Transverse colon (tissue), 4 donors: ENCODE measurements around the gene MED29. TPM values are rescaled to one million over a fixed set of nuclear protein-coding genes. Genes with fewer than 3 reads are reported as not detected.

Experiments used
- DNase-seq: peaks from one replicate; pipeline ENCODE4 v3.0.0-alpha.2; 2019
- H3K27ac ChIP-seq, 4 donors: fragments of 200-600 bp; sonication (generic); 2 replicates each; pipeline ENCODE4 v1.5.1; 2016 to 2018; ENCODE audit warnings: inconsistent platforms in 4 of 4
- H3K27me3 ChIP-seq: fragments of 200-600 bp; sonication (generic); 2 replicates; pipeline ENCODE4 v1.5.1; 2017; ENCODE audit warnings: inconsistent platforms
- H3K36me3 ChIP-seq, 4 donors: fragments of 200-600 bp; sonication (generic); 2 replicates each; pipeline ENCODE4 v1.5.1; 2017 to 2019; ENCODE audit warnings: inconsistent platforms in 4 of 4
- H3K4me1 ChIP-seq, 4 donors: fragments of 200-600 bp; sonication (generic); 2 replicates each; pipeline ENCODE4 v1.5.1; 2017 to 2020; ENCODE audit warnings: inconsistent platforms in 4 of 4
- H3K4me3 ChIP-seq, 4 donors: fragments of 200-600 bp; sonication (generic); 1 replicate in 1 of 4; 2 replicates in 3 of 4; pipeline versions ENCODE4 v1.5.1 to v1.6.1; 2017 to 2019; ENCODE audit warnings: inconsistent platforms in 4 of 4
- H3K9me3 ChIP-seq, 2 donors: fragments of 200-600 bp; sonication (generic); 2 replicates each; pipeline ENCODE4 v1.5.1; 2017 to 2019; ENCODE audit warnings: inconsistent platforms in 2 of 2
- CTCF ChIP-seq, 5 experiments: fragments of 200-600 bp in 3 of 5; fragments of 450-650 bp in 2 of 5; sonication (generic) in 3 of 5; IDR thresholded peaks; 1 replicate in 2 of 5; 2 replicates in 3 of 5; pipeline ENCODE4 v1.5.1; 2016 to 2017; ENCODE audit warnings: antibody characterized with exemption in 5 of 5, inconsistent platforms in 3 of 5, mild to moderate bottlenecking in 2 of 5, moderate library complexity in 1 of 5
- EP300 ChIP-seq: sonication (generic); formaldehyde crosslinking; IDR thresholded peaks from one replicate; pipeline ENCODE4 v1.6.1; 2017; ENCODE audit warnings: antibody characterized with exemption, low read depth
- POLR2A ChIP-seq: fragments of 450-650 bp; IDR thresholded peaks from one replicate; pipeline ENCODE4 v1.6.1; 2016; ENCODE audit warnings: antibody characterized with exemption, mild to moderate bottlenecking, moderate library complexity
- POLR2AphosphoS5 ChIP-seq, 3 donors: sonication (generic); formaldehyde crosslinking; IDR thresholded peaks; one replicate each; pipeline ENCODE4 v1.6.1; 2016; ENCODE audit warnings: antibody characterized with exemption in 3 of 3
- whole genome bisulfite sequencing, 2 donors: methylation state at CpG; one replicate each; pipeline ENCODE4 v1.1.5; 2018; ENCODE audit warnings: low coverage in 1 of 2; 5-methylcytosine and 5-hydroxymethylcytosine counted together
- in situ Hi-C, 4 donors: fragments of 200-750 bp; cut with MboI; loops; one replicate each; pipeline versions ENCODE4 v1.15.0 to v1.15.1; 2017; ENCODE audit warnings: low sequenced_read_pairs in 3 of 4, low pct_ligation_motif_present in 1 of 4, low pct_unique_long_range_greater_than_20kb in 1 of 4
- intact Hi-C: fragments of 100-400 bp; cut with DNase I; formaldehyde crosslinking; loops from one replicate; pipeline ENCODE4 v1.15.1; 2023; ENCODE audit warnings: low total_unique reads
- total RNA-seq, 4 donors: library from RNA; depleted of rRNA; stranded (reverse); fragments of >200 nt; gene quantifications; one replicate each; pipeline ENCODE4 v1.1.0, GENCODE V29; 2016

The MED29 gene
- total RNA-seq, 4 donors from 2014 or later, result 22.8 to 37.4 (median 27.8) TPM

- intact Hi-C loops, result no loop called here
- no peak overlapping the region for H3K27ac ChIP-seq
- no peaks in the 10 kb centered on the region for H3K27me3 ChIP-seq
- WGBS, 2 donors, result 88 to 89% methylated on average over 6 to 7 of the region's 7 CpGs
- peaks cover 0 to 16% (median 10%) of the 10 kb centered on the region in 4 donors for H3K4me1 ChIP-seq
- H3K36me3 ChIP-seq, result no peaks in the 10 kb centered on the region
- no peak overlapping the region for H3K4me3 ChIP-seq
- in situ Hi-C loops, result loop anchor here in 1 of 4 donors (25.0 kb wide), 1 partner anchor 112 kb away; the partner anchor contains the start of genes EID2 and EID2B
- DNase-seq, result no peak
- no peak for TF ChIP-seq POLR2A
- no peak for TF ChIP-seq CTCF (IDR thresholded peaks at IDR 0.05)
- TF ChIP-seq EP300, result no peak
- TF ChIP-seq POLR2AphosphoS5 (IDR thresholded peaks at IDR 0.05), result no peak
- H3K9me3 ChIP-seq, result no peaks in the 10 kb centered on the region
Observed at GRCh38 chr19:39425744-39426143, 34.6 kb downstream of the MED29 start.

GRCh38 chr19:39426170-39426569, 35.0 kb downstream of the MED29 start:
- no peak overlapping the region for H3K4me3 ChIP-seq
- H3K4me1 ChIP-seq, result peaks cover 0 to 18% (median 10%) of the 10 kb centered on the region in 4 donors
- in situ Hi-C loops, result loop anchor here in 1 of 4 donors (25.0 kb wide), 1 partner anchor 111 kb away; the partner anchor contains the start of genes EID2 and EID2B
- H3K9me3 ChIP-seq, result no peaks in the 10 kb centered on the region
- no peak for DNase-seq
- no peak overlapping the region for H3K27ac ChIP-seq
- 55 to 61% methylated on average over 3 to 5 of the region's 5 CpGs for WGBS, 2 donors
- H3K27me3 ChIP-seq, result no peaks in the 10 kb centered on the region
- intact Hi-C loops, result no loop called here
- no peak for TF ChIP-seq EP300
- TF ChIP-seq POLR2A, result no peak
- TF ChIP-seq POLR2AphosphoS5 (IDR thresholded peaks at IDR 0.05), result no peak
- TF ChIP-seq CTCF (IDR thresholded peaks at IDR 0.05), result no peak
- no peaks in the 10 kb centered on the region for H3K36me3 ChIP-seq

GRCh38 chr19:39427707-39428106, 36.5 kb downstream of the MED29 start:
- peak overlapping the region; percentile 82 to 91 (median 86) for H3K27ac ChIP-seq

More at GRCh38 chr19:39427707-39428106, 36.5 kb downstream of the MED29 start:
- TF ChIP-seq EP300 (no peak), POLR2AphosphoS5 (IDR thresholded peaks at IDR 0.05) (no peak), POLR2A (no peak), CTCF (IDR thresholded peaks at IDR 0.05) (no peak)
- intact Hi-C loops (no loop called here), in situ Hi-C loops (loop anchor here in 1 of 4 donors (25.0 kb wide), 1 partner anchor 110 kb away; the partner anchor contains the start of genes EID2 and EID2B)
- no peak for DNase-seq
- H3K36me3 ChIP-seq, result peaks cover 0 to 10% (median 4%) of the 10 kb centered on the region in 4 donors
- no peak overlapping the region for H3K4me3 ChIP-seq
- H3K9me3 ChIP-seq, result no peaks in the 10 kb centered on the region
- no peaks in the 10 kb centered on the region for H3K27me3 ChIP-seq
- H3K4me1 ChIP-seq, result peaks cover 0 to 20% (median 12%) of the 10 kb centered on the region in 4 donors
- WGBS, 2 donors, result 84 to 88% methylated on average over 3 to 11 of the region's 11 CpGs
